Measurements from ENCODE around the gene RENBP.

DNA sequence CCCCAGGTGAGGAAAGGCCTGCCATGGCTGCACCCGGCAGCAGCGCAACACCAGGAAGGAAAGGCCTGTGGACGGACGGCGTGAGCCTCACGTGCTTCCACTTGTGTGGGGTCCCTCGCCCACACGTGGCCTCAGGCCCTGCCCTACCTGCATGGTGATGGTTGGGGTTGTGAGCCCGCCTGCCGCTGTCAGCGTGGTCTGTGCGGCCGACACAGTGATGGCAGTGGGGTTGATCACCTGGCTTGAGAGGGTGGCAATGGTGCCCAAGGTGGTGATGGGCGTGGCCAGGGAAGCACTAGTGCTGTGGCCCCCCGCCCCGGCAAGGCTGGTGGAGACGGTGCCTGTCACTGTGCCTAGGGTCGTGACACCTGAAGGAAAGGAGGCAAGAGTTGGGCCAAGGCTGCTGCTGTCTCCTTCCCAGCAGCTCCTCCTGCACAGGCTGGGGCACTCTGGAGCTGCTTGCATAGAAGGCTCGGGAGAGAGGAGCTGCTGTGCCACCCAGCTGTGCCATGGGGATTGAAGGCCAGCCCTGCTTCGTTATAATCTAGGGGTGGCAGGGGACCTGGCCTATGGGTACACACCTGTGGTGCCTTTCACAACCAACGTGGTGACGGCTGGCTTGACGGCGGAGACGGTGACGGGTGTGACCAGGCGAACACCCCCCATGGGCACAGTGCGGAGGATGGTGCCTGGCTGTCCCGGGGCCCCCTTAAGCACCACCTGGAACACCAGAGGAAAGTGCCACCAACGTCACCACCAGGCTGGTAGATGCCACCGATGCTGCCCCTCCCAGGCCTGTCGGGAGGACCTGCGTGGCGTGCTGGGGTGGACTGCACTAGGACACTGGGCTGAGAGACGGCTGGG is 11.8 kb upstream of the RENBP start:
- TF ChIP-seq, protein P1, sequence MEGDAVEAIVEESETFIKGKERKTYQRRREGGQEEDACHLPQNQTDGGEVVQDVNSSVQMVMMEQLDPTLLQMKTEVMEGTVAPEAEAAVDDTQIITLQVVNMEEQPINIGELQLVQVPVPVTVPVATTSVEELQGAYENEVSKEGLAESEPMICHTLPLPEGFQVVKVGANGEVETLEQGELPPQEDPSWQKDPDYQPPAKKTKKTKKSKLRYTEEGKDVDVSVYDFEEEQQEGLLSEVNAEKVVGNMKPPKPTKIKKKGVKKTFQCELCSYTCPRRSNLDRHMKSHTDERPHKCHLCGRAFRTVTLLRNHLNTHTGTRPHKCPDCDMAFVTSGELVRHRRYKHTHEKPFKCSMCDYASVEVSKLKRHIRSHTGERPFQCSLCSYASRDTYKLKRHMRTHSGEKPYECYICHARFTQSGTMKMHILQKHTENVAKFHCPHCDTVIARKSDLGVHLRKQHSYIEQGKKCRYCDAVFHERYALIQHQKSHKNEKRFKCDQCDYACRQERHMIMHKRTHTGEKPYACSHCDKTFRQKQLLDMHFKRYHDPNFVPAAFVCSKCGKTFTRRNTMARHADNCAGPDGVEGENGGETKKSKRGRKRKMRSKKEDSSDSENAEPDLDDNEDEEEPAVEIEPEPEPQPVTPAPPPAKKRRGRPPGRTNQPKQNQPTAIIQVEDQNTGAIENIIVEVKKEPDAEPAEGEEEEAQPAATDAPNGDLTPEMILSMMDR (conservative IDR thresholded peaks at IDR 0.05; ENCODE audit: low read length), result no peak
- TF ChIP-seq EZH2phosphoT487 (IDR thresholded peaks at IDR 0.05; ENCODE audit: borderline replicate concordance, low read depth, low read length), result no peak
